Suprapubic skin (tissue), 4 donors: ENCODE data around the gene HK3. TPM values are rescaled to one million over a fixed set of nuclear protein-coding genes. Genes with fewer than 3 reads are reported as not detected.

Experiments
- DNase-seq, 2 donors: peaks; one replicate each; pipeline ENCODE4 v3.0.0-alpha.2; 2019; ENCODE audit warnings: low spot score in 2 of 2
- H3K27ac ChIP-seq: fragments of 200-600 bp; sonication (generic); one replicate; pipeline ENCODE4 v1.5.1; 2019
- H3K27me3 ChIP-seq: fragments of 200-600 bp; sonication (generic); one replicate; pipeline ENCODE4 v1.5.1; 2019
- H3K36me3 ChIP-seq: fragments of 200-600 bp; sonication (generic); one replicate; pipeline ENCODE4 v1.5.1; 2019
- H3K4me1 ChIP-seq: fragments of 200-600 bp; sonication (generic); one replicate; pipeline ENCODE4 v1.5.1; 2019
- H3K4me3 ChIP-seq: fragments of 200-600 bp; sonication (generic); one replicate; pipeline ENCODE4 v1.5.1; 2019; ENCODE audit warnings: mild to moderate bottlenecking
- H3K9me3 ChIP-seq: fragments of 200-600 bp; sonication (generic); one replicate; pipeline ENCODE4 v1.5.1; 2019
- CTCF ChIP-seq, 2 donors: fragments of 200-600 bp in 1 of 2; fragments of 450-650 bp in 1 of 2; sonication (generic) in 1 of 2; IDR thresholded peaks; one replicate each; pipeline ENCODE4 v1.5.1; 2016 to 2019; ENCODE audit warnings: antibody characterized with exemption in 2 of 2, mild to moderate bottlenecking in 1 of 2, moderate library complexity in 1 of 2
- EP300 ChIP-seq: sonication (generic); formaldehyde crosslinking; IDR thresholded peaks from one replicate; pipeline ENCODE4 v1.6.1; 2017; ENCODE audit warnings: antibody characterized with exemption
- POLR2A ChIP-seq, 2 donors: fragments of 450-650 bp; IDR thresholded peaks; one replicate each; pipeline ENCODE4 v1.6.1; 2017; ENCODE audit warnings: antibody characterized with exemption in 2 of 2, mild to moderate bottlenecking in 2 of 2, moderate library complexity in 2 of 2
- POLR2AphosphoS5 ChIP-seq, 3 donors: sonication (generic); formaldehyde crosslinking; IDR thresholded peaks; one replicate each; pipeline ENCODE4 v1.6.1; 2017; ENCODE audit warnings: antibody characterized with exemption in 3 of 3
- WGBS: methylation state at CpG from one replicate; pipeline ENCODE4 v1.1.5; 2018; 5-methylcytosine and 5-hydroxymethylcytosine counted together
- total RNA-seq, 4 donors: library from RNA; depleted of rRNA; stranded (reverse); fragments of >200 nt; gene quantifications; one replicate each; pipeline ENCODE4 v1.1.0, GENCODE V29; 2016

HK3 gene
- total RNA-seq, 4 donors from 2014 or later: 0.16 to 1.0 (median 0.83) TPM

- 55% methylated on average over 11 of the region's 24 CpGs for WGBS
- DNase-seq: no peak
- H3K27me3 ChIP-seq: peaks cover 60% of the 10 kb centered on the region
- no peak overlapping the region for H3K27ac ChIP-seq
- H3K9me3 ChIP-seq: no peaks in the 10 kb centered on the region
- H3K4me3 ChIP-seq: no peak overlapping the region
- TF ChIP-seq POLR2A (IDR thresholded peaks at IDR 0.05) (no peak), POLR2AphosphoS5 (IDR thresholded peaks at IDR 0.05) (no peak), EP300 (no peak), CTCF (IDR thresholded peaks at IDR 0.05) (no peak)
- H3K36me3 ChIP-seq: no peaks in the 10 kb centered on the region
- no peaks in the 10 kb centered on the region for H3K4me1 ChIP-seq
Measured at GRCh38 chr5:176876506-176877431, 22.4 kb downstream of the HK3 start.

GRCh38 chr5:176875783-176876505, 23.2 kb downstream of the HK3 start:
- Histone ChIP-seq H3K4me3 (no peak overlapping the region), H3K36me3 (no peaks in the 10 kb centered on the region), H3K9me3 (no peaks in the 10 kb centered on the region), H3K27ac (no peak overlapping the region), H3K4me1 (no peaks in the 10 kb centered on the region), H3K27me3 (peaks cover 60% of the 10 kb centered on the region)
- no peak for DNase-seq
- 47% methylated on average over 25 of the region's 27 CpGs for WGBS
- no peak for TF ChIP-seq CTCF (IDR thresholded peaks at IDR 0.05)
- TF ChIP-seq POLR2A (IDR thresholded peaks at IDR 0.05): no peak
- TF ChIP-seq POLR2AphosphoS5 (IDR thresholded peaks at IDR 0.05): no peak

GRCh38 chr5:176875014-176875550, 24.1 kb downstream of the HK3 start:
- no peak for TF ChIP-seq POLR2A (IDR thresholded peaks at IDR 0.05)
- no peak for TF ChIP-seq EP300
- TF ChIP-seq POLR2AphosphoS5 (IDR thresholded peaks at IDR 0.05): no peak
- TF ChIP-seq CTCF (IDR thresholded peaks at IDR 0.05): no peak
- DNase-seq: no peak
- Histone ChIP-seq H3K27me3 (peaks cover 60% of the 10 kb centered on the region), H3K27ac (no peak overlapping the region), H3K9me3 (no peaks in the 10 kb centered on the region), H3K36me3 (no peaks in the 10 kb centered on the region), H3K4me3 (no peak overlapping the region), H3K4me1 (no peaks in the 10 kb centered on the region)
- WGBS: 63% methylated on average over 17 of the region's 17 CpGs

- Histone ChIP-seq H3K27ac (no peak overlapping the region), H3K36me3 (no peaks in the 10 kb centered on the region), H3K4me1 (no peaks in the 10 kb centered on the region), H3K27me3 (peaks cover 59% of the 10 kb centered on the region), H3K9me3 (no peaks in the 10 kb centered on the region), H3K4me3 (no peak overlapping the region)
- no peak for TF ChIP-seq POLR2A (IDR thresholded peaks at IDR 0.05)
- no peak for TF ChIP-seq CTCF (IDR thresholded peaks at IDR 0.05)
- TF ChIP-seq POLR2AphosphoS5 (IDR thresholded peaks at IDR 0.05): no peak
- no peak for TF ChIP-seq EP300
- DNase-seq: no peak
- 80% methylated on average over 11 of the region's 20 CpGs for WGBS
Measured at GRCh38 chr5:176874198-176874780, 24.9 kb downstream of the HK3 start.
